GM10847 (cell line): ENCODE measurements around the gene RAB4A.

Source experiments
- POLR2A ChIP-seq: IDR thresholded peaks from 2 replicates; pipeline ENCODE4 v1.6.1; 2011; ENCODE audit not compliant: insufficient read length; ENCODE audit errors: extremely low read depth

Gene RAB4A

DNA sequence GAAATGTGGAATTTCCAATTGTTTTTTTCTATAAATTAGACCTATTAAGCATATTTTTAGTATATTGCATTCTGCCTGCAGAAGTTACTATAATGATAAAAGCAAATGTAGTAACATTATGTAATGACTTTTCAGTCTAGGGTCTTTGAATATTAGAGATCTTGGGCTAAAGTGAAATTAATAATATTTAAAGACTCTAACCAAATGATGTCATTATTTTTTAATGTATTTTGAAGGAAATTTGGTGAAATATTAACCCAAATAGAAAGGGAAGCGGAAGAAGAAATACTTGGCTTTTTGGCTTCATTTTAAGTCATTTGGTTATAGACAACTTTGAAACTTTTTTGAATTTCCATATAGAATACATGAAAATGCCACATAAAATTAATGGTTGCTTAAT is 26.8 kb downstream of the RAB4A start:
- TF ChIP-seq POLR2A, result no peak

DNA sequence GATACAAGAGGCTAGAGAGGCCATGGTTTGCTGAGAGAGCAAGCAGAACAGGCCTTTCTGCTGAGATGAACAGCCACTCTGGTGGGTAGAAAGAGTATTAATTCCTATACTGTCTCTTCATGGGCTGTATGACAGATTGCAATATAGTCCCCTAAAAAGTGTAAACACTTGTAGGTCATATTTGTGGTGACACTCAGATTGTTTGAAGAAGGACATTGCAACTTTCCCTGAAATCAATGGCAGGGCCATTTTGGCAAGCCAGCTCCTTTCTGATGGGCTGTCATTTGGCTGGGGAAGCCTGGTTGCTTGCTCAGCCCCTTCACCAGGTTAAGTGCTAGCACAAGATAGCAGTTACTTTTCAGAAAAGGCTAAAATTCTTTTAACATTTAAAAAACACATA is 27.5 kb downstream of the RAB4A start:
- TF ChIP-seq POLR2A, result no peak

DNA sequence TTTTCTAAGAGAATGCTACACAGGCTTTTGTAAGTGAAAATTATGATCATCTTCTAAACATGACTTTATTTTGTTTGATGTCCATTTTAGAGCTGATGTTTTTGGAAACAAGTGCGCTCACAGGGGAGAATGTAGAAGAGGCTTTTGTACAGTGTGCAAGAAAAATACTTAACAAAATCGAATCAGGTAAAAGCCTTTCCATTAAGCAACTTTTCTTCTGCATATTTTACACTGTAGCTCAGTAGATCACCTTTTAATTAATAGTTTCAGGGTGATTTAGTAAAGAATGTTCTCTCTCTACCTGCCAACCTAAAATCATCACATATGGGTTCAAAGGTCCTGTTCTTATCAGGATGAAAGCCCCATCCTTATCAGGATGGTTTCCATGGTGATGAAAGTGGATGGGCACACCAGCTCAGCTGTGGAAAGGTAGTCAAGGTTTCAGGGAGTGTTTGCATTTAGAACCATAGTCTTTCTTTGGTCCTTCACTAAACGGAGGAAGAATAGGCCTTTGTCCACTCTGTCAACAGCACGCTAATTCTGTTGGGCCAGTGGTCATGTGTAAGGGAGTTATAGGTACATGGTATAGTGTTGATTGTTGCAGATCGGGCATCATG is 28.1 kb downstream of the RAB4A start:
- TF ChIP-seq POLR2A, result no peak

DNA sequence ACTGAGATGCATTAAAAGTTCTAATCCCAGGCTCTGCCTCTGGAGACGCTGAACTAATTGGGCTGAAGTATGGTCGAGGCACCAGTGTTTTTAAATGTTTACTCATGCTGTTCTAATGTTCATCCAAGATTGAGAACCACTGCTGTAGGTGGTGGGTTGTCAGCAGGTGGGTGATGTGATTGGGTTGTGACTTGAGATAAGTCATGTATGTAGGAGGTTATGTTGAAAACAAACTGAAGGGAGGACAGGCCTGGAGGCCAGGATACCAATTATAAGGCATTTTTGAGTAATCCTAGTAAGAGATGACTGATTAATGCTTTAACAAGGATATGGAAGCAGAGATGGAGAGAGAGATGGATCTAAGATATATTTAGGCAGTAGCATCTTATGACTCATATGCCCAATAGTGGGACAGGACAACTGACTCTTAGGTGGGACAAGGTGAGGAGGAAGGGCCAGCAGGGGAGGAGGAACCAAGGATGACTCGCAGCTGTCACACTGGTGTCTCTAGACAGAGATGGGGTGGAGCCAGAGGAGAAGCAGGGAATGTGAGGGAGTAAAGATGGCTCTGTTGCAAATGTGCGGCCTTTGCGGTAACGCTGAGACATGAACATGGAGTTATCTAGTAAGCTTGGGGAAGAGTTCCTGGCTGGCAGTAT is 29.3 kb downstream of the RAB4A start:
- no peak for TF ChIP-seq POLR2A

DNA sequence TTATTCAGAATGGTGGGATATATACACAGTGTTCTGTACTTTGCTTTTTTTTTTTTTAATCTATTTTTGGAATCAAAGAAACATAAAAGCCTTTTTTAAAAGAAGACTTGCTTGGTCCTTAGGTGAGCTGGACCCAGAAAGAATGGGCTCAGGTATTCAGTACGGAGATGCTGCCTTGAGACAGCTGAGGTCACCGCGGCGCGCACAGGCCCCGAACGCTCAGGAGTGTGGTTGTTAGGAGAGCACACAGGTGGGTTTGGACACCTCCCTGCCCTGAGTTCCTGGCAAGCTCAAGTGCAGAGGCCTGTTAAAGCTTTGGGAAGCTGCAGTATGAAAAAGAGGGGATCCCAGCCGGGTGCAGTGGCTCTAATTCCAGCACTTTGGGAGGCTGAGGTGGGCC is 31.8 kb downstream of the RAB4A start:
- no peak for TF ChIP-seq POLR2A

DNA sequence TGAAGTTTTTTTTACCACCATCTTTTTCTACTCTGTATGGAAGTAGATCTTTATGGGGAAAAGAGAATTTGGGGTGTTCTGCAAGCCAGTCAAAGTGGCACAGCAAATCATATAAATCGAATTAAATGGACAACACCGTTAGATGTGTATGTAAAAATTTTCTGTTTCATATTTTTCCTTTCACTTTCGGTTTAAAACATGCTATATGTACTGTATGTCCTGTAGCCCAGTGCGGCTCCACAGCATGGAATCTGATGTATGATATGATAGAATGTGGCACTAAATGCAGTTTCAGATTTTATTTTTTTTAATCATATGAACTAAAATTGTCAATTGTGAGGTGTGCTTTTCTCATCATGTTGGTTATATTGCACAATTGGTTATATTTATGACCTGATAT is 32.9 kb downstream of the RAB4A start:
- TF ChIP-seq POLR2A, result no peak

DNA sequence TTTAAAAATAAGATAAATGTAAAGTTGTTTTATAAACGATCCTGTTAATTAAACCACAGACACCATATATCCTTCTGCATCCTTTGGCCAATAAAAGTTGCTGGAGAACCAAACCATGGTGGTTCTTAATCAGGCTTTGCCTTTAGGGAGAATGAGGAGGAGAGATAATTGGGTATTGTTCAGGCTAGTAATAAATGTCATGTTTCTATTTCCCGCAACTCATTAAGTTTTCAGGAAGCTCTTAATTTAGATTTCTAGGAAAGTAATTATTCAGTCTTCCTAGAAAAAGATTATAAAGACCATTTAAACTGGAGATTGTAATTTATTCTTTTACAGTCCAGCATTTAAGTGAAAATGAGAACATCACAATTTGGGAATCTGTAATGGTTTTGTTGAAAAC is 34.5 kb downstream of the RAB4A start:
- no peak for TF ChIP-seq POLR2A

DNA sequence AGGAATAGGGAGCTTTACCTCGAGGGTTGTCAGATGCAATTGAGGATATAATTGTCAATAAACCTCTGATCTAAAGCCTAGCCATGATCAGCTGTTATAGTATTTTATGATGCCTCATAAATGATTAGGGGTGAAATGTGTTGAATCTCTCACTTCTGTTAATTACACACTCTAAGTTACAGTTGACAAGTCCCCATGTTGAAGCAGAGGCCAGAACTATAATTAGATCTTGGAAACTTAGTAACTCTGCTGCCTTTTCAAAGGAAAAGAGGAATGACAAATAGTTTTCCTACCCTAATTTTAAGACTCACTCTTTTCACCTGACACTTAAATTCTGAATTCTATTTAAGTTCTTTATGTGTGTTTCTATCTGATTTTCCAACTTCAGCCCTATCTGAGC is 38.2 kb downstream of the RAB4A start:
- TF ChIP-seq POLR2A, result no peak

DNA sequence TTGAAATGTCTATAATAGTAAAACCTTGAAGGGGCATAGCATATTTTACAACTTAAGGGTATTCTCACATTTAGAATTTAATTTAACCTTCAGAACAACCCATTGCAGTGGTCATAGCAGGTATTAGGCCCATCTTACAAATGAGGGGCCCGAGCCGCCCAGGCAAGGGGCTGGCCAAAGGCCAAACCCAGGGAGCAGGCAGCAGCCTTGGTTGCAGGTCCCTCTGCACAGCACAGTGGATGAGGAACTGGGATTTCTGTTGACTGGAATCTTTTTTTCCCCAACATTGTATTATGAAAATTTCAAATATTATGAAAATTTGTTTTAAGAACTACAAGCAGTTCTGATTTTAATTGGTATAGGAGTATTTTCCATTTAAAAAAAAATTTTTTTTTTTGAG is 38.8 kb downstream of the RAB4A start:
- no peak for TF ChIP-seq POLR2A

DNA sequence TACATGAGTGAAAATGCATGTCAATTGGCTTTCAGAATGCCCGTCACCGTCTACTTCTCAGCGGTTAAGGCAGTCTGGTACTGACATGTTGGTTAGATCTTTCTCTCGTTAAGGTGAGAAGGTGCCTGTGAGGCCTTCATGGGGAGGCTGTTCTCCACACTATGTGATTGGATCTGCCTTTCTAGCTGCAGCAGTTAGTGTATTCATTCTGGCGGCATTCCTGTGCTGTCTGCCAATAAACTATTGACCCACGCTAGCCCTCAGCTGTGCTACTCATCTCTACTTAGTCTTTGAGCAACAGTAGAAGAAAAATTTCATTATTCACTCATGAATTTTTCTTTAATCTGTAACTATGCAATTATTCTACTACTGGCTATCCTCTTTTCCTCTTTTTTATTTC is 39.9 kb downstream of the RAB4A start:
- no peak for TF ChIP-seq POLR2A

DNA sequence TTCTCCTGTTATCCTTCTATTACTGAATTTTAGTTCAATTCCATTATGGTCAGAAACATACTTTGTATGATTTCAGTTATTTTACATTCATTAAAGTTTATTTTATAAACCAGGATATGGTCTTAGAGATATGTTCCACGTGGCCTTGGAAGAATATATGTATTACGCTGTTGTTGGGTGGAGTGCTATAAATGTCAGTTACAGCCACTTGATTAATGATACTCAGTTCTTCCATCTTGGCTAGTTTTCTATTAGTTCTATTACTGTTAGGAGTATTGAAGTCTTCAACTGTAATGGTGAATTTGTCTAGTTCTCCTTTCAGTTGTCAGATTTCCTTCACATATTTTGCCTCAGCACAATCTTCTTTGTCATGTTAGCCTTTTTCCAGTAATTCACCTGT is 45.3 kb downstream of the RAB4A start:
- no peak for TF ChIP-seq POLR2A

DNA sequence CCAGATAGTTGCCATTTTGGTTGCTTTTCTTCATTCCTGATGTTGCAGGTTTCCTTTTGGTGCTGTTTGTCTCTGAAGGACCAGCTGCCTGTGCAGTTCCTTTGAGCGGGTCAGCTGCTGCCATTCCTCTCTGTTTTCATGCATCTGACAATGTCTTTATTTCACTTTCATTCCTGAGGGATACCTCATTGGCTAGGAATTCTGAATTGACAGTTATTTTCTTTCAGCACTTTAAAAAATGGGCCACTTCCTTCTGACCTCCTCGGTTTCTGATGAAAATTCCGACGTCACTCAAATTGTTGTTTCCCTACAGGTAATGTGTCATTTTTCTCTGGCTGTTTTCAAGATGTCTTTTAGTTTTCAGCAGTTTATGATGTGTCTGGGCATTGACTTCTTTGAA is 47.1 kb downstream of the RAB4A start:
- TF ChIP-seq POLR2A, result no peak

DNA sequence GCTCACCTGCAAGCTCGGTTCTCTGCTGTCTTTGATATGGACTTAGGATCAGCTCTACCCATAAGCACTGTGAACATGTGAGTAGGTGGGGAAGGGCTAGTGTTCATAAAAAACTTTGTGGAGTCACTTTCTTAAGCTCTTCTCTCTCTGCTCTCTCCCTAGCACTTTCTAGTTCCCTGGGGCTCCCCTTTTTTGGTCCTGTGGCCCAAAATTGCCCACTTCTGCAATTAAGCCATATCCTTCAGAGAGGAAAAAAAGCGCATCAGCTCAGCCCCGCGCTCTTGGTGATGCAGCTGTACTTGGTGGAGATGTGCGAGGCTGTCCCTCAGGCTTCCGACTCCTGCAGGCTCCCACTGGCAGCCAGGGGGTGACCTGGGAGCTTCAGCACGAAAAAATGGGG is 48.6 kb downstream of the RAB4A start:
- TF ChIP-seq POLR2A, result no peak

DNA sequence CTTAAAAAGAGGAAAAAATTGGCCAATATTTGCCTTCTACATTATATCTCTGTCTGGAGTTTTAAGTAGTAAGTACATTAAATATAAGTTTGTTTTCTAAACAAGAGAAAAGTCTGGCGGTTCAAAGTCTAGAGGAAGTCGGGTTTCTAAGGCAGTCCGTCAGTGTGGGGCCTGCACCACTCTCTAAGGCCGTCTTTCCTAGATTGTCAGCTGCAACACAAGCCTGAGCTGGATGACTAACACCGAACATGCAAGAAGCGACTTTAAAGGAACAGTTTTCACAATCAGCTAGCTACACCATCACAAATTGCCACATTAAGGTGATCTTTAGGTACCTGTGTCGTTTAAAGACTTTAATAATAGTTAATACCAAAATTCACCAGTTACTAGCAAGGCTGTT is 52.3 kb downstream of the RAB4A start:
- no peak for TF ChIP-seq POLR2A

DNA sequence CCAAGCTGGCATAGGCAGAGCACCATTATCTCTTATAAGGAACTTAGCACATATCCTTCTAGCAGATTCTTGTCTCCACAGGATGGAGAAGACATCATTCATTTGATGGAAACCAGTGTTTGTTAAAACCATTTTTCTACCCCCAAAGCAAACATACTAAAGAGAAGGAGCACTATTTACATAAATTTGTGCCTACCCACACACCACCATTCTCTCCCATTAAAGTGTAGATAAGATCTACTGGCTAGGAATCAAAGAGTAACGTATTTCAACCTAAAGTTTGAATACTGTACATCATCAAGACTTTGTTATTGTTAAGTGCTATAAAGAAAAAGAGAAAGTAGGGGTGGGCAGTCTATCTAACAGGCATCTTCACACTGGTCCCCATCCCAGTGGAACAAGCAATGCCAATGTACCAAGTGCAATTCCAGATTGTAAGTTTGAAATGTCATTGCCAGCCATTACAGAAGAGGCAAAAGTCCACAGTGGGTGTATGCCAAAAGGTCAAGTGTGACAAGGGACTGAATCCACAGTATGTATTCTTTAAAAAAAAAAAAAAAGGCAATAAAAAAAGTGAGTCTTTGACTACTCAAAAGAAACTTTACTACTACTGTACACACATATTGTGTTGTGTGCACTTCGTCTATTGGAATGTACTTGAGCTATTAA is 53.1 kb downstream of the RAB4A start:
- no peak for TF ChIP-seq POLR2A

DNA sequence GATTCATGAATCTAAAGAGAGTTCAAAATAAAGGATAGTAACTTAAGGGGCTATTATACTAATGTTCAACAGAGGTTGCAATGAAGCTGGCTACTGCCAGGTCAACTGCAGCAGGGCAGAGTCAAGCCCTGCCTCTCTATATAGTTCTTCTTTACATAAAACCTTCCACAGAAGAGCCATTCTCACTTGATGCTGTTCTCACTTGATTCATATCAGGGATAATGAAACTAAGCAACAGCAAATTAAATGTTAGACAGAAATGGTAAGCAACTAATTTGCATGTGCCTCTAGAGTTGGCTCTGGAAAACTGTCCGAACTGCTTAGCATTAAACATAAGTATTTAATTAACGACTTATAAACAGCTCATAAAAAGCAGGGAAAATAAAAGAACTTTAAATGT is 54.5 kb downstream of the RAB4A start:
- no peak for TF ChIP-seq POLR2A
